Left forelimb (tissue), 1 donor: ENCODE measurements around the gene TNMD.
"Not testable (repeated sequence)": the region's sequence is repeated elsewhere in the genome, so short reads cannot be mapped to it uniquely, and the experiment has no call there.

Experiments
- DNase-seq: peaks from one replicate; pipeline ENCODE4 v3.0.0-alpha.2; 2018; ENCODE audit warnings: low spot score

Gene TNMD

DNA sequence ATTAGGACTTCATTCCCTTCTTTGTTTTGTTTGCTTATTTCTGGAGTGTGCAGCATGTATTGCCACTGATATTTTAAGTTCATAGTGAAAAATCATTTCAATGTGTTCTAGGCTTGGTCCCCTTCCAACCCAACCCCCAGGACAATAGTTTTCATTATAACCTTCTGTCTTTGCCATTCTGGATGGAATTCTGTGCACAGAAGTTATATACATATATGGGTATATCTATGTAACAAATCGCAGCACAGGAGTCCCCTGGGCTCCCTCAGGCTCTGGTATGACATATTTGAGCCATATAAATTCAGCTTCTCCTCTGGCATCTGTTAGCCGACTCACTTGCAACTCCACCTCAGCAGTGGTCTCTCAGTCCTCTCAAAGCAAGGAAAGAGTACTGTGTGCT is at the start of gene TNMD:
Gene TNMD (plus strand): TSS at position 326 of the 400 bp plus-strand sequence. CDS start 83 bp downstream, outside the sequence.
- DNase-seq, result no peak

DNA sequence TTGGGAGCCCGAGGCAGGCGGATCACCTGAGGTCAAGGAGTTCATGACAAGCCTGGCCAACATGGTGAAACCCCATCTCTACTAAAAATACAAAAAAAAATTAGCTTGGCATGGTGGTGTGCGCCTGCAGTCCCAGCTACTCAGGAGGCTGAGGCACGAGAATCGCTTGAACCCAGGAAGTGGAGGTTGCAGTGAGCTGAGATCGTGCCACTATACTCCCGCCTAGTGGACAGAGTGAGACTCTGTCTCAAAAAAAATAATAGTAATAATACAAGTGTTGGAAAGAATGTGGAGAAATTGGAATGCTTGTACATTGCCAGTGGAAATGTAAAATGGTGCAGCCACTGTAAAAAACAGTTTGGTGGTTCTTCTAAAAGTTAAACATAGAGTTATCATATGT is 19.2 kb upstream of the TNMD start:
- not testable (repeated sequence) for DNase-seq

DNA sequence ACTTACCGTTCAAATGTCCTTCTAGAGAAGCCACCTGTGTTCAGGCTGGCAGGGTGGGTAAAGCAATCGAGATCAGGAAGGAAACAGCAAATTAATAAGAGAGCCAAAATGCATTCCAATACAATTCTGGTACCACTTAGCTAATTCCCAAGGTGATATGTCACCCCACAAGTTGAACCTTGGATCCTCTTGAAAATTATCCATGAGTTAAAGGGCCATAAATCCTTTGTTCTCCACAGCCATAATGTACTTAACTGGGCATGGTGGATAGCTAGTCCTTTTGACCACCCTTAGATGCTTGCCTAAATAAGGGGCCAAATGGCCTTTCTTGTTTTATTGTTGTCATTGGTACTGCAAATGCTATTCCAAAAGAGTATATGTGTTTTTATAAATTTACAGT is 2.0 kb downstream of the TNMD start:
- no peak for DNase-seq

DNA sequence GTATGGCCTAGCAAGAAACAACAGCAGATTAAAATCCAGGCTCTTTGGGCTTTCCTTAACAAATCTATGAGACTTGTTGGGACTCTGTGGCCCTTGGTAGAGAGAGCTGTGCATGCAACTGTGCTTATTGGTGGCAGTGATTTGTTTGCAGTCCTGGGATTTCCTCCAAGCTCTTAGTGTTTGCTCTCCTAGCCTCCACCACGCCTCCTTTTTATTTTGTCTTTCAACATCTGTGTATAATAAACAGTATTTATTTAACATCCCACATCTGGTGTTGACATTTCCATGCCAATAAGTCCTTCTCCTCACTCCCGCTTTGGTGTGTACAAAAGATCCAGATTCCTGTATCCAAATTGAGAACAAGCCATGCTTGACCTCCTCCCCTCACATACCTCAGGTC is 3.1 kb downstream of the TNMD start:
- DNase-seq, result no peak

DNA sequence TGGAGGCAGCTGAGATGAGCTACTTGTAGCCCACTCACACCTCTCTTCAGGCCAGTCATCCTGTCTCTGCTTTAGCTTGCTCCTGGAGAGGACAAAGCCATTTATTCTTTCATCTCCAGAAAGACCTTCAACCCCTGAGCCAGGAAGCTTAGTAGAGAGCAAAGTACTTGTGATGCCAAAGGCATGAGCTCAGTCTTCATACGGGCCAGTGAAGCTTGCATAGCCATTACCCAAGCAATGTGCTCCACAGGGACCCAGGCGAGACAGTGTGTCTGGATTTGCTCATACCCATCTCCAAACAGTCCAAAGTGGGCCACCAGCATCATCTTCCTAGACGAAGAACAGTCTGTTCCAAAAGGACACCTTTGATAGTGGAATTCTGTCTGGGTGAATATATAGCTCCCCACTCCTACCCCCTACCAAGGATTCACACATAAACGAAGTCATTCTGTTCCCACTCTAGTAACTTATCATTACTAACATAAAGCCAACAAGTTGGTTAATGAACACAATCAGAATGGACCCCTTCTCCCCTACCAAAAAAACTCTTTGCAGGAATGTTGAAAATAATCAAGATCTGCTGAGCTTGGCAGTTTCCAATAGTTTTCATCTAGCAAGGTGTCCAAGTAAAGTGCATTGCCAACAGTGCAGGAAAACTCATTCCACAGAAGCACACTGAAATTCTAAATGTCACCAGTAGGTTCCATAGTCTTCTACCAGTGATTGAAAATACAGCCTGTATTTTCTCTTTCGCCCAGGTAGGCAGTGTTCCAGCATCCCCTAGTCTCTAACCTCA is 6.7 kb downstream of the TNMD start:
- no peak for DNase-seq

DNA sequence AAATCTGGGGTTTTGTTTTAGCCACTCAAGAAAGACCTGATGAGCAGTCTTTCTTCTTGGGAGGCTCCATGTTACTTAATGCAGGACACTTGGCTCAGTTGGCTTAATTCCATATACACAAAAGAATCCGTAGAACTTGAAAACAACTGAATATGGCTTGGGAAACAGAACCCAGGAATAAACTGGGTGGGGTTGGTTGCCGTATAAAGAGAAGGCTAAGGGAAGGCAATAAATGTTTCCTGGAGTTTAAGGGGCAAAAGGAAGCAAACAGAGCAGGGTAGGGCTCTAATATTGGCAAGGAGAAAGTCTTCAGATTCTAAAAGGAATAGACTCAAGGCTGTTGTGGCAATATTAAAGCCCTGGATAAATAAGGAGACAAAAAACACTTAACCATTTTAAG is 8.4 kb downstream of the TNMD start:
- no peak for DNase-seq

DNA sequence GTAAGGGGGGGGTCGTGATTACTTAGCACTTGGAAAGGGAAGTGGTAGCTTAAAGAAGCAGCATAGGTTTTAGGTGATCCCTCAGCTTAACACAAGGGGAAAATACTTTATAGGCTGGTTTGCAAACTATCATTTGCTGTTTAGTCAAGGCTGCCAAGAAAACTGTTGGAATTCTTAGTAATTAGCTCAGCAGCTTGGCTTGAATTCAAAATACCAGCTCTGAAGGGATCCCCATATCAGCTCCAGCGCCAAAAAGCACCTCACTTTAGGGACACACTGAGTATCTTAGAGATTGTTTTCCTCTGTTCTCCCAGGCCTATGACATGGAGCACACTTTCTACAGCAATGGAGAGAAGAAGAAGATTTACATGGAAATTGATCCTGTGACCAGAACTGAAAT is 8.8 kb downstream of the TNMD start:
- DNase-seq, result no peak

DNA sequence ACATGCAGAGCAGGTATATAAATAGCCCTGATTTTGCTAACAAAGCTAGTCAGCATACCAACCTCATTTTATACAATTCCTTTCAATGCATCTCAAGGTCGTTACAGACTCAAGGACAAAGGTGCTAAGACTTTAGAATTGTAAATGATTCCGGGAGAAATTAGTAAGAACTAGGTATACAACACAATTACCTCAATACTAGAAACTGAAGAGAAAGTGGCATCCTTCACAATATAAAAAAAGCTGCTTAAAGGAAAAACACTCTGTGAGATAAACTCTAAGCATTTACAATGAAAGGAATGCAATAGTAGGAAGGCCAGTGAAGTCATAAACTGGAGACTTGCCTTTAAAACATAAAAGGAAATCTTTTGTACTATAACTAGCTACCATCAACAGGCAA is 11.9 kb downstream of the TNMD start:
- no peak for DNase-seq

DNA sequence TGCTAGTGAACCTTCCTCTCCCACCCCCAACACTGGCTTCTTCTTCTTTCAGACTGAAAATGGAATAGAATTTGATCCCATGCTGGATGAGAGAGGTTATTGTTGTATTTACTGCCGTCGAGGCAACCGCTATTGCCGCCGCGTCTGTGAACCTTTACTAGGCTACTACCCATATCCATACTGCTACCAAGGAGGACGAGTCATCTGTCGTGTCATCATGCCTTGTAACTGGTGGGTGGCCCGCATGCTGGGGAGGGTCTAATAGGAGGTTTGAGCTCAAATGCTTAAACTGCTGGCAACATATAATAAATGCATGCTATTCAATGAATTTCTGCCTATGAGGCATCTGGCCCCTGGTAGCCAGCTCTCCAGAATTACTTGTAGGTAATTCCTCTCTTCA is 14.7 kb downstream of the TNMD start:
- no peak for DNase-seq

DNA sequence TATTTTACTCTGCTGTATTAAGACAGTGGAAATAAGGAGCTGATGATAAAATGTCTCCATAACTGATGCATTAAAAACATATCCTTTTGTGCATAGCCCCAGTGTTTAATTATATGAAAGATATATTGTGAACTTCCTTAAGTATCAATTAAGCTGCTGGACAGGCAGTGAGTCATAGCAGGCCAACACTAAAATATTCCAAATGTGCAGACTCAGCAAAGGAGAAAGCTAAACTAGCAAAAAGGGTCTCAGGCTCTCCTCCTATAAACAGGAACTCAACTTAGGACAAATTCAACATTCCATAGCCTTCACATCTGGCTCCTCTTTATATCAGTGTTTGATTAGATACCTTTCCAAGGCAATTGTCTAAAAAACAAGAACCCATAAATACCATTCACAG is 15.6 kb downstream of the TNMD start:
- no peak for DNase-seq

DNA sequence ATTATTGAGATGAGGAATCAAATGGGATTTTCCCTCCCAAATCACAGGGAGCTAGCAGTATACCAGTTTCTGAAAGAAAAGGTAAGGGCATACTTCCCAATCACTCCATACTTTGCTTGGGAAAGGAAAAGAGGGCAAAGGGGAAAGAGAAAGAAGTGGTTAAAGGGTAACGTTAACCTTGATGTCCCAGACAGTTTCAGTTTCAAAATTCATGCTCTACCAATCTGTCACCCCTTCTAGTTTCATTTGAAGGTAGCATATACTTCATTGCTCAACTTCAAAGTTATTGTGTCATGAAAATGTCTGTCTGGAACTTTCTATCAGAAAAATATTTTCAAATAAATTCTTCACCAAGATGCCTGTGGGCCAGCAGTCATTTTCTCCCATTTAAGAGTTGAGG is 16.0 kb downstream of the TNMD start:
- DNase-seq, result no peak

DNA sequence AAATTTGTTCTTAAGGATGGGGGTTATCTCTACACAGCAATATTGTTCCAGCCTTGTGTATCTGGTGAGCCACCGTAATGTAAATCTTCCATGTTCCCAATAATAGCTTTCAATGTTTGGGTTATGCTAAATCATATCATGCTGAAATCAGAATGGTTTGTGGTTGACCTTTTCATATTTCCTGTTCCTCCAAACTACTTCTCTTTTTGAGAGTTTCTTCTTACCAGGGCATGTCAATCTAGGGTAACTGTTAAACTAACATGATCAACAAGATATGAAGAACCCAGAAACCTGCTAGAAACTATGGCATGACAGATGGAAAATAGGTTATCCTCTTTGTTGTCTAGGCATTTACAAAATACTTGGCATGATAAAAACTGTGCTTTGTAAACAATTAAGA is 22.0 kb downstream of the TNMD start:
- DNase-seq, result no peak

DNA sequence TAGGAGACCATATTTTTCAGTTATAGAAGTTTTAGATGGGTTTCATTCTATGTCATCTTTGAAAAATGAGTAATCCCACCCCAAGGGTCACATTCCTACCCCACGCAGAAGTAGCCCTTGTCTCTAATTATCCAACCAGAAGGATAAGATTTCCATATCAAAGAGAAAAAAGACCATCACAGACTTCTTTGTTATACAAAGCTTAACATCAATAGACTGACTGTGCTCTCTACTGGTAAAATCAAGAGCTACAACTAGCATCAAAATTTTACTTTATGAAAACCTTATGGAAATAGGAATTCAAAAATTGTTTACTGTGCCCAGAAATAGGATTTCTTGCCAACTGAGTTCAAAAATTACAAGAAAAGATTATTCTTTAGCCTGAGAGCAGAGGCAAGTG is 24.9 kb downstream of the TNMD start:
- DNase-seq, result no peak

DNA sequence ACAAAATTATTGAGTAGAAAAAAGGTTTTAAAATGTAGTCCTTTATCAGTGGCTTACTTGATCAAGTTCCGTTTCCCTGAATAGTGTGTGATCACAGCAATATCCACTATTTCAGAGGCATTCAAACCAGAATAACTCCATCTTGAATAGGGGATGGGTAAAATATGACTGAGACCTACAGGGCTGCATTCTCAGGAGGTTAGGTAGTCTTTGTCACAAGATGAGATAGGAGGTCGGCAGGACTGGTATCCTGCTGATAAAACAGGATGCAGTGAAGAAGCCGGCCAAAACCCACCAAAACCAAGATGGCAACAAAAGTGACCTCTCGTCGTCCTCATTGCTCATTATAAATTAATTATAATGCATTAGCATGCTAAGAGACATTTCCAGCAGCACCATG is 27.2 kb downstream of the TNMD start:
- no peak for DNase-seq

DNA sequence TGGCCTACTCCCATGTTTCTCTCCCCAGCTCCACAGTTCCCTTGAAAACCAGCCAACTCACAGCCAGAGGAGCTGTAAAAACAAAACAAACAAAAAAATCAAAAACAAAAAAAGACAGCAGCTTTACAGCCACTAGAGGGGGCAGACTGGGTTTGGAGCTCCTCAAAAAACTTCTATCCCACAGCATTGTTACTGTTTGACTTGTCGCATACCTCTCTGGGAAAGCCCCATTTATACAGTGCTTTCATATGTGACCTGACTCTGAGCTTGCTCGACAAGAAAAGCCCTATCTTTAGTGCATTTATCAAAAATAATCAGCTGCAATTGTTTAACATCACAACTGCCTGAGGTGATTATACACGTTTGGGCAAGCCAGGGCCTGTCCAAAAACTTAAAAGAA is 30.3 kb downstream of the TNMD start:
- DNase-seq, result no peak

DNA sequence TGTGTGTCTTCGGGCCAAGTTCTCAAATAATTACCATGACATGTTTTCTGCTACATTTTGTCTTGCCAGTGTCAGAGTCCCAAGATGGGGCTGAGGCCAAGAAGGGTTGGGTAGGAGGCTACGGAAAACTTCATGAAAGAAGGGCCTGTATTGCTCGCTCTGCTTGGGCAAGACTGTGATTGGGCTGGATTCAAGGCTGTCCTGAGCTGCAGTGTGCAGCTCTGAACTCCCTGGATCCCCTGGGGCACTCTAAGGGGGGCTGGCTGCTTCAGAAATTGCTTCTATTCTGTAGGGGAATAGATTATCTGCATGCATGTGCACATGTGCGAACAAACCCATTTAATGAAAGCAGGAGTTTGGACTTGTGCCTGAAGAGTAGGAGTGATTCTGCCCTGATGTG is 38.3 kb downstream of the TNMD start:
- DNase-seq, result no peak

DNA sequence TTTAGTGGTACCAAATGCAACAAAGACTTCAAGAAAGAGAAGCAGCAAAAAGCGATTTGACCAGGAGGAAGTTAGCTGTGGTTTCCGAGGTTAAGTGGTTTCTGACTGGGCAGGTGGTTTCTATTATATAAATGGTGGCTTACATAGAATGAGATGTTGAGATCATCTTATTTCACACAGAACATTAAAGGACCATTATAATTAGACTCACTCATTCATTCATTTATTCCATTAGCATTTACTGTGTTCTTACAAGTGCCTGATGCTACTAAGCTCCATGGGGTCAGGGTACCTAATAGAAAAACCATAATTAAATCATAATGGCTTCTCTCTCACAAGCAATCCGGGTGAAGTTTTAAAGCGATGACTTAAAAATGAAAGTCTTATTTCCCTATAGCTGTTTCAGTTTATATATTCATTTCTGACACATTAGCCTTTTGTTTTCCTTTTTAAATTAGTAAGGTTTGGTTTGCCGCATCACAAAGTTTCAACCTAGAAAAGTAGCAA is 41.3 kb downstream of the TNMD start:
- DNase-seq, result no peak

DNA sequence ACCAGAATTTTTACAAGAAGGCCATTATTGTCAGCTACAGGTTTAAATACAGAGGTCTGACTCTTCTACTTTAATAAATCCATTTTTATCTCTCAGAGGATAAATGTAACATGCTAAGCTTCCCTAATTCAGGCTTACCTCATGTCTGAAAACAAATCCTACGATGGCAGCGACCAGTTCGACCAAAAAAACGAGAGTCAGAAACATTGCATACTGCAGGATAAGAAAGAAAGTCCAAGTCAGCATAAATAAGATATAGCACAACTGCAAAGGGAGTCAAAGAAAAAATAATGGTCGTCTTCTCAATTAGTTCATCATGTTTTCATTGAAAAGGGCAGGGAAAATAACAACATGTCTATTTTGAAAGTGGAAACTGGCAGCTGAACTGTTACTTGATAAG is 50.3 kb downstream of the TNMD start:
- DNase-seq, result no peak

DNA sequence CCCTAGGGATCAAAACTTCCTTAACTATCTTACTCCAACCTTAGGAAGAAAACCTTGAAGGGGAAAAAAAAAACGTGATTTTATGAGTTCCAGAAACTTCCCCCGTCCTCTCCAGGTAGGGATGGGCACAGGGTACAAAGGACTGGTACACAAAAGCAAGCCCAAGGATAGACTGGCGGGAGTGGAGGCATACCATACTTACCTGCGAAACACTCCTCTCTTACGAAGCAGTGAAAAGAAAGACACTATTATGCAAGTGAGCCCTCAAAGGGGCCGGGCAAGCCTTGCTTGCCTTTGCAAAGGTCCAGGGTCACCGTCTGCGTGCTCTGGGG is 51.2 kb downstream of the TNMD start:
- no peak for DNase-seq

DNA sequence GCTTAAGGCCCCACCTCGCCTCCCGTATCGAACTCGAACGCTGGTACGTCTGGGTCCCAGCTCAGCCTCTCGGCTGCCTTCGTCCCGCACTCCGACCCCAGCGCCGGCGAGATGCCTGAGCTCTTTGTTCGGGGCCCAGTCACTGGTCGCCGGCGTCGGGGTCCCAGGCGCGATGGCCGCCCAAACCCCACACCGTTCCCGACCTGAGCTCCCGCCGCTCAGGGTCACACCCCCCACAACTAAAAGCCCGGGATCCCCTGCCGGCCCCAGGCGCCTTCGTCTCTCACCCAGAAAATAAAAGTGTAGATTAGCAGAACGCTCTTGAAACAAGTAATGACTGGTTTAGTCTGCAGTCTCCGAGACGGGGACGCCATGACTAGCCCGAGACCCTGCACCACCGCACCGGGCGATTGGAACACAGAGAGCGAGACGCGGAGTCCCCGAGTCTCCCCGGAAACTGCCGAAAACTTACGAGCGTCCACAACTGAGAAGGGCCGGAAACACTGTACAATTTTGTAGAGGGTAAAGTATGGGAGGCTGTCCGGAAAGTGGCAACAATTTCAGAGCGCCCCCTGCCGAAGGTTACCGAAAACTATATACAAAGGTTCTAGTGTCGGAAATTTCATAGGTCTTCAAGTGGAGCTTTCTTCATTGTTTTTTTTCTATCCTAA is 51.7 kb downstream of the TNMD start, which contains the start of gene TSPAN6:
Gene TSPAN6 (minus strand): TSS at position 486 of the 671 bp plus-strand sequence. CDS start 112 bp downstream, at position 374.
- peak; percentile 83 for DNase-seq

DNA sequence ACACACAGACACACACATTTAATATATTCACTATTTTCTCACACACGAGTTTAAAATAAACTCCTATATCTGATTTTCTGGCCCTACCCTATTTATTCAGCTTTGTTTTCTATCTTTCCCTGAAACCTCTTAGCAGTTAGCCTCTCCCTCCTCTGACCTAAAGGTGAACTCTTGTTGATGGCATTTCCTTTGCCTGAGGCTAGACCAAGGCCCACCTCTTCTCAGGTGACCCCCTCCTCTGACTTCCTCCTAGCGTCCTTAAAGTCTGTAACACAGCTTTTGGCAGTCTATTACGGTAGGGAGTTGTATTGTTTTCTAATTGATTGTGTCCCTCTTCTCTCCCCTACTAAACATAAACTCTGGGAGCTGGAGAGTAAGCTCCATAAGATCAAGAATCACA is 57.6 kb downstream of the TNMD start:
- no peak for DNase-seq

DNA sequence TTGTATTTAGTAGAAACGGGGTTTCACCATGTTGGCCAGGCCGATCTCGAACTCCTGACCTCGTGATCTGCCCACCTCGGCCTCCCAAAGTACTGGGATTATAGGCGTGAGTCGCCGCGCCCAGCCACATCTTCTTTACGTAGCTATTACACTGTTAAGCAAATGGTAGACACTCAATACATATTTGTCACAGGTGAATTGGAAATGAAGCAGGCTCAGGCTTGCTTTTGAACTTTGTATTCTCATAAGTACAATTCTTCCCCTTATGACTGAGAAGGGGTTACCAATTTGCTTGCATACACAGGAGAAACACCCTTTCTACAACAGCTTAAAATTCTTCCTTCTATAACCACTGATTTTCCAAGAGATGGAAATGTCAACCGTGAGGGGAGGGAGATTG is 58.5 kb downstream of the TNMD start:
- no peak for DNase-seq
